ENCODE results near the gene KIR3DL3. TPM values are rescaled to one million over a fixed set of nuclear protein-coding genes. Genes with fewer than 3 reads are reported as not detected.
"Not testable (repeated sequence)": the region's sequence is repeated elsewhere in the genome, so short reads cannot be mapped to it uniquely, and the experiment has no call there.

KIR3DL3 gene
- total RNA-seq, 4 donors from 2014 or later = 0.32 TPM; not detected in 3

GRCh38 chr19:54731191-54731590 is 6.9 kb downstream of the KIR3DL3 start:
- Histone ChIP-seq H3K9me3 (no peaks in the 10 kb centered on the region), H3K4me1 (no peaks in the 10 kb centered on the region), H3K36me3 (no peaks in the 10 kb centered on the region), H3K27me3 (no peaks in the 10 kb centered on the region), H3K4me3 (no peak overlapping the region), H3K27ac (no peak overlapping the region)
- WGBS, 2 donors (ENCODE audit: low coverage in 1 of 2) = 20 to 63% methylated on average over 3 to 8 of the region's 8 CpGs
- DNase-seq = no peak
- no peak for TF ChIP-seq POLR2A (IDR thresholded peaks at IDR 0.05)
- no peak for TF ChIP-seq POLR2AphosphoS5 (IDR thresholded peaks at IDR 0.05)
- TF ChIP-seq EP300 (IDR thresholded peaks at IDR 0.05; ENCODE audit: low read depth) = no peak
- TF ChIP-seq CTCF (IDR thresholded peaks at IDR 0.05) = no peak
- in situ Hi-C loops (cut with MboI; ENCODE audit: low pct_ligation_motif_present in 1 of 4, low pct_unique_long_range_greater_than_20kb in 1 of 4, low sequenced_read_pairs in 3 of 4) (no loop called here), intact Hi-C loops (cut with DNase I; ENCODE audit: low total_unique reads) (no loop called here)

- H3K4me1 ChIP-seq; H3K27me3 ChIP-seq; in situ Hi-C loops (cut with MboI; ENCODE audit: low pct_ligation_motif_present in 1 of 4, low pct_unique_long_range_greater_than_20kb in 1 of 4, low sequenced_read_pairs in 3 of 4); H3K4me3 ChIP-seq; H3K27ac ChIP-seq; intact Hi-C loops (cut with DNase I; ENCODE audit: low total_unique reads); DNase-seq; H3K36me3 ChIP-seq; H3K9me3 ChIP-seq: not testable (repeated sequence)
- 90 to 93% methylated on average over 16 of the region's 16 CpGs for WGBS, 2 donors (ENCODE audit: low coverage in 1 of 2)
These were observed 14.1 kb downstream of the KIR3DL3 start, which contains the start of gene KIR2DL3 for GRCh38 chr19:54738306-54738705. KIR2DL3 (plus strand) TSS chr19:54738513; CDS start chr19:54738546, 33 bp downstream.

- Histone ChIP-seq H3K4me3 (no peak overlapping the region), H3K4me1 (no peaks in the 10 kb centered on the region), H3K27me3 (no peaks in the 10 kb centered on the region), H3K9me3 (no peaks in the 10 kb centered on the region), H3K36me3 (no peaks in the 10 kb centered on the region), H3K27ac (no peak overlapping the region)
- in situ Hi-C loops (cut with MboI; ENCODE audit: low pct_ligation_motif_present in 1 of 4, low pct_unique_long_range_greater_than_20kb in 1 of 4, low sequenced_read_pairs in 3 of 4) = no loop called here
- no peak for DNase-seq
- intact Hi-C loops (cut with DNase I; ENCODE audit: low total_unique reads) = no loop called here
- TF ChIP-seq POLR2A (IDR thresholded peaks at IDR 0.05) = no peak
- TF ChIP-seq CTCF (IDR thresholded peaks at IDR 0.05) = no peak
- no peak for TF ChIP-seq EP300 (IDR thresholded peaks at IDR 0.05; ENCODE audit: low read depth)
- no peak for TF ChIP-seq POLR2AphosphoS5 (IDR thresholded peaks at IDR 0.05)
- WGBS, 2 donors (ENCODE audit: low coverage in 1 of 2) = 74 to 75% methylated on average over 1 of the region's 1 CpG
These were observed 14.5 kb downstream of the KIR3DL3 start for GRCh38 chr19:54738715-54739114.

- WGBS, 2 donors (ENCODE audit: low coverage in 1 of 2) = 33 to 79% methylated on average over 1 to 13 of the region's 13 CpGs
- no peaks in the 10 kb centered on the region for H3K36me3 ChIP-seq
- H3K4me1 ChIP-seq = no peaks in the 10 kb centered on the region
- no peaks in the 10 kb centered on the region for H3K9me3 ChIP-seq
- no peak for DNase-seq
- in situ Hi-C loops (cut with MboI; ENCODE audit: low pct_ligation_motif_present in 1 of 4, low pct_unique_long_range_greater_than_20kb in 1 of 4, low sequenced_read_pairs in 3 of 4) (no loop called here), intact Hi-C loops (cut with DNase I; ENCODE audit: low total_unique reads) (no loop called here)
- no peak for TF ChIP-seq POLR2AphosphoS5 (IDR thresholded peaks at IDR 0.05)
- TF ChIP-seq POLR2A (IDR thresholded peaks at IDR 0.05) = no peak
- no peak for TF ChIP-seq CTCF (IDR thresholded peaks at IDR 0.05)
- TF ChIP-seq EP300 (IDR thresholded peaks at IDR 0.05; ENCODE audit: low read depth) = no peak
- H3K27me3 ChIP-seq = no peaks in the 10 kb centered on the region
- no peak overlapping the region for H3K27ac ChIP-seq
- no peak overlapping the region for H3K4me3 ChIP-seq
These were observed 15.6 kb downstream of the KIR3DL3 start for GRCh38 chr19:54739587-54740497.

- H3K27me3 ChIP-seq; H3K36me3 ChIP-seq; H3K9me3 ChIP-seq; H3K4me3 ChIP-seq; intact Hi-C loops (cut with DNase I; ENCODE audit: low total_unique reads); H3K4me1 ChIP-seq; in situ Hi-C loops (cut with MboI; ENCODE audit: low pct_ligation_motif_present in 1 of 4, low pct_unique_long_range_greater_than_20kb in 1 of 4, low sequenced_read_pairs in 3 of 4); DNase-seq; H3K27ac ChIP-seq: not testable (repeated sequence)
- WGBS, 2 donors (ENCODE audit: low coverage in 1 of 2) = 58% methylated on average over 5 of the region's 5 CpGs; no CpG with 5 or more reads in 1 of the 2 donors
These were observed 17.7 kb downstream of the KIR3DL3 start for GRCh38 chr19:54741950-54742349.

GRCh38 chr19:54744080-54744479 is 19.8 kb downstream of the KIR3DL3 start:
- H3K36me3 ChIP-seq; intact Hi-C loops (cut with DNase I; ENCODE audit: low total_unique reads); DNase-seq; H3K9me3 ChIP-seq; H3K4me1 ChIP-seq; in situ Hi-C loops (cut with MboI; ENCODE audit: low pct_ligation_motif_present in 1 of 4, low pct_unique_long_range_greater_than_20kb in 1 of 4, low sequenced_read_pairs in 3 of 4); H3K27ac ChIP-seq; H3K4me3 ChIP-seq; H3K27me3 ChIP-seq: not testable (repeated sequence)
- 67% methylated on average over 5 of the region's 5 CpGs for WGBS, 2 donors (ENCODE audit: low coverage in 1 of 2)

GRCh38 chr19:54747614-54748322 is 23.5 kb downstream of the KIR3DL3 start:
- DNase-seq; H3K36me3 ChIP-seq; H3K27ac ChIP-seq; H3K4me1 ChIP-seq; in situ Hi-C loops (cut with MboI; ENCODE audit: low pct_ligation_motif_present in 1 of 4, low pct_unique_long_range_greater_than_20kb in 1 of 4, low sequenced_read_pairs in 3 of 4); intact Hi-C loops (cut with DNase I; ENCODE audit: low total_unique reads); H3K4me3 ChIP-seq; H3K9me3 ChIP-seq; H3K27me3 ChIP-seq: not testable (repeated sequence)
- 59% methylated on average over 9 of the region's 9 CpGs; no CpG with 5 or more reads in 1 of the 2 donors for WGBS, 2 donors (ENCODE audit: low coverage in 1 of 2)

All from transverse colon (tissue), 4 donors.